PC-9 (cell line): ENCODE data around the gene COTL1. TPM values are rescaled to one million over a fixed set of nuclear protein-coding genes. Genes with fewer than 3 reads are reported as not detected.

Experiments used
- BruUV-seq: library from RNA; stranded (reverse); fragments of 400-500 nt; replicated peaks from 2 replicates; lab custom pipeline; 2021; lab: Mats Ljungman, UMichigan
- CTCF ChIA-PET: fragments of 300-600 bp; sonication (Branson Sonifier 250); formaldehyde crosslinking; loops from one replicate; lab custom pipeline; 2022; ENCODE audit warnings: antibody characterized with exemption; lab: Charles Lee
- POLR2A ChIA-PET: fragments of 300-600 bp; sonication (Branson Sonifier 250); formaldehyde crosslinking; loops from one replicate; lab custom pipeline; 2022; ENCODE audit warnings: antibody characterized with exemption; ENCODE audit not compliant: unreplicated experiment; lab: Charles Lee
- DNase-seq, 2 experiments: peaks; one replicate each; pipeline versions ENCODE4 v3.0.0 to v3.0.0-alpha.2; 2015 to 2022; ENCODE audit warnings: mixed read lengths in 1 of 2
- H2AFZ ChIP-seq: fragments of 200-600 bp; sonication (generic); 2 replicates; pipeline ENCODE4 v1.8.1; 2017; ENCODE audit warnings: antibody characterized with exemption
- H3F3A ChIP-seq: fragments of 200-600 bp; sonication (generic); 2 replicates; pipeline ENCODE4 v1.8.1; 2017; ENCODE audit warnings: antibody characterized with exemption, mild to moderate bottlenecking, low read depth; ENCODE audit not compliant: insufficient read depth
- H3K27ac ChIP-seq: fragments of 200-600 bp; sonication (generic); 2 replicates; pipeline ENCODE4 v1.6.1; 2016; ENCODE audit warnings: mixed run types
- H3K27me3 ChIP-seq: fragments of 200-600 bp; sonication (generic); 2 replicates; pipeline ENCODE4 v1.6.1; 2016; ENCODE audit warnings: low read depth, mixed run types; ENCODE audit not compliant: insufficient read depth
- H3K36me3 ChIP-seq: fragments of 200-600 bp; sonication (generic); 2 replicates; pipeline ENCODE4 v1.6.1; 2016; ENCODE audit warnings: low read depth, mixed run types
- H3K4me1 ChIP-seq: fragments of 200-600 bp; sonication (generic); replicated peaks from 2 replicates; pipeline ENCODE4 v1.6.1; 2016; ENCODE audit warnings: mixed run types; ENCODE audit not compliant: insufficient read depth
- H3K4me2 ChIP-seq: fragments of 200-600 bp; sonication (generic); 2 replicates; pipeline ENCODE4 v1.6.1; 2017; ENCODE audit warnings: mixed run types
- H3K4me3 ChIP-seq: fragments of 200-600 bp; sonication (generic); 2 replicates; pipeline ENCODE4 v1.6.1; 2016; ENCODE audit warnings: mixed run types
- H3K79me2 ChIP-seq: fragments of 200-600 bp; sonication (generic); 2 replicates; pipeline ENCODE4 v1.6.1; 2017; ENCODE audit warnings: low read depth, mixed run types
- H3K9me2 ChIP-seq: fragments of 200-600 bp; sonication (generic); 2 replicates; pipeline ENCODE4 v1.8.1; 2017; ENCODE audit warnings: mild to moderate bottlenecking; ENCODE audit not compliant: insufficient read depth
- H3K9me3 ChIP-seq: fragments of 200-600 bp; sonication (generic); 2 replicates; pipeline ENCODE4 v1.8.1; 2016; ENCODE audit warnings: low read depth; ENCODE audit not compliant: insufficient read depth
- H4K20me1 ChIP-seq: fragments of 200-600 bp; sonication (generic); 2 replicates; pipeline ENCODE4 v1.8.1; 2017; ENCODE audit not compliant: insufficient read depth
- EZH2 ChIP-seq: fragments of 200-600 bp; sonication (generic); IDR thresholded peaks from 2 replicates; pipeline ENCODE4 v1.8.0; 2017; ENCODE audit warnings: antibody characterized with exemption, low read depth
- intact Hi-C: fragments of 100-400 bp; cut with micrococcal nuclease; formaldehyde crosslinking; loops from one replicate; pipeline ENCODE4 v1.10.0; 2022; ENCODE audit not compliant: unreplicated experiment
- total RNA-seq: library from RNA; stranded (reverse); gene quantifications from 2 replicates; pipeline ENCODE4 v1.2.3, GENCODE V29; 2021
- TF ChIP-seq, protein P1 (sequence below): fragments of 200-600 bp; sonication (generic); conservative IDR thresholded peaks from 2 replicates; pipeline ENCODE4 v1.6.1; 2017; ENCODE audit warnings: mixed run types, antibody characterized with exemption, mild to moderate bottlenecking, moderate library complexity

COTL1 gene
- total RNA-seq, 1 experiment from 2014 or later: 512 TPM

DNA sequence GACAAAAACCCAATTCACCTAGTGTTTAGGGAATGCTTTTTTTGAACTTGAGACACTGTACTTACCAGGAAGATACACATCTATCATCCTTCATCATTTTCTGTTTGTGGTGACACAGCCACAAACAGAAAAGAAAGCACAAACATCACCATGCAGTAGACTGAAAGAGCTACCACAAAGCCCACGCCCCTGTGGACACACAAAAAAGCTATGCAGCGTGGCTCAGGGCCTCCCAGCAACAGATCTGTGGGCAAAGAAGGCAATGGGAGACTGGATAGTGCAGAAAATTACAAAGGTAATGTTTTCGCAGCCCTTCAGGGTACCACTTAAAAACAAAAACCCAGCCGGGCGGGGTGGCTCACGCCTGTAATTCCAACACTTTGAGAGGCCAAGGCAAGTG is 9.6 kb downstream of the COTL1 start:
- H3K4me3 ChIP-seq: no peak overlapping the region
- intact Hi-C loops: no loop called here
- CTCF ChIA-PET: no interaction called here
- peaks cover 7% of the 10 kb centered on the region; the same call in 1 of the 2 replicates for H3K36me3 ChIP-seq
- TF ChIP-seq, protein P1, sequence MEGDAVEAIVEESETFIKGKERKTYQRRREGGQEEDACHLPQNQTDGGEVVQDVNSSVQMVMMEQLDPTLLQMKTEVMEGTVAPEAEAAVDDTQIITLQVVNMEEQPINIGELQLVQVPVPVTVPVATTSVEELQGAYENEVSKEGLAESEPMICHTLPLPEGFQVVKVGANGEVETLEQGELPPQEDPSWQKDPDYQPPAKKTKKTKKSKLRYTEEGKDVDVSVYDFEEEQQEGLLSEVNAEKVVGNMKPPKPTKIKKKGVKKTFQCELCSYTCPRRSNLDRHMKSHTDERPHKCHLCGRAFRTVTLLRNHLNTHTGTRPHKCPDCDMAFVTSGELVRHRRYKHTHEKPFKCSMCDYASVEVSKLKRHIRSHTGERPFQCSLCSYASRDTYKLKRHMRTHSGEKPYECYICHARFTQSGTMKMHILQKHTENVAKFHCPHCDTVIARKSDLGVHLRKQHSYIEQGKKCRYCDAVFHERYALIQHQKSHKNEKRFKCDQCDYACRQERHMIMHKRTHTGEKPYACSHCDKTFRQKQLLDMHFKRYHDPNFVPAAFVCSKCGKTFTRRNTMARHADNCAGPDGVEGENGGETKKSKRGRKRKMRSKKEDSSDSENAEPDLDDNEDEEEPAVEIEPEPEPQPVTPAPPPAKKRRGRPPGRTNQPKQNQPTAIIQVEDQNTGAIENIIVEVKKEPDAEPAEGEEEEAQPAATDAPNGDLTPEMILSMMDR: no peak
- H3K79me2 ChIP-seq: peaks cover 95% of the 10 kb centered on the region
- POLR2A ChIA-PET: interaction anchor here (0.7 kb wide), 1 partner anchor 25 kb away, joined by 7 read pairs; no protein-coding TSS in a partner anchor
- H3K9me2 ChIP-seq: no peaks in the 10 kb centered on the region
- peaks cover under 1% of the 10 kb centered on the region; the same call in 1 of the 2 replicates for H3K4me1 ChIP-seq
- H3K27ac ChIP-seq: no peak overlapping the region
- no peak overlapping the region for H3K4me2 ChIP-seq
- no peak overlapping the region for H2AFZ ChIP-seq
- BruUV-seq: no TSS peak
- H3F3A ChIP-seq: peaks cover 39% of the 10 kb centered on the region; the same call in 1 of the 2 replicates
- DNase-seq: no peak
- no peaks in the 10 kb centered on the region for H3K27me3 ChIP-seq
- no peaks in the 10 kb centered on the region for H3K9me3 ChIP-seq
- H4K20me1 ChIP-seq: peaks cover 93% of the 10 kb centered on the region

DNA sequence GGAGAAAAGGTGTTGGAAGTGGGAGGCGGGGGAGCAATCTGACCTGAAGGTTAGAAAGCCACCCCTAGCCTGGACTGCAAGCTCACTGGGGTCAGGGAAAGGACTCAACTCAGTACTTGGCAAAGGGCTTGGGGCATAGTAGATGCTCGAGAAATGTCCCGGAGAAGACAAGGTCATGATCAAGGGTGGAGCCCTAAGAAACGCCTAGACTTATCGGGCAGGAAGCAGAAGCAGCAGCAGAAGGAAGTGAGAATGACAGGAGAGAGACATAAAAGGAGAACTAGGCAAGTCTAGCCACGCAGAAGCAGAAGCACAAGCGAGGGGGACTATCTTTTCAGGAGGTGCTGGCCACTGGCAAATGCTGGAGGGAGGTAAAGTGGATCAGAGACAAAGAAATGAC is 10.2 kb downstream of the COTL1 start:
- Histone ChIP-seq H4K20me1 (peaks cover 94% of the 10 kb centered on the region), H3K4me3 (no peak overlapping the region), H3K27me3 (no peaks in the 10 kb centered on the region), H3K9me3 (no peaks in the 10 kb centered on the region), H3F3A (peaks cover 44% of the 10 kb centered on the region; the same call in 1 of the 2 replicates), H2AFZ (no peak overlapping the region), H3K27ac (no peak overlapping the region), H3K4me2 (no peak overlapping the region), H3K9me2 (no peaks in the 10 kb centered on the region), H3K4me1 (peaks cover 7% of the 10 kb centered on the region; the same call in 1 of the 2 replicates), H3K79me2 (peaks cover 95% of the 10 kb centered on the region), H3K36me3 (peaks cover 7% of the 10 kb centered on the region)
- intact Hi-C loops: no loop called here
- no TSS peak for BruUV-seq
- TF ChIP-seq EZH2: no peak
- no peak for DNase-seq
- CTCF ChIA-PET: no interaction called here
- POLR2A ChIA-PET: no interaction called here

DNA sequence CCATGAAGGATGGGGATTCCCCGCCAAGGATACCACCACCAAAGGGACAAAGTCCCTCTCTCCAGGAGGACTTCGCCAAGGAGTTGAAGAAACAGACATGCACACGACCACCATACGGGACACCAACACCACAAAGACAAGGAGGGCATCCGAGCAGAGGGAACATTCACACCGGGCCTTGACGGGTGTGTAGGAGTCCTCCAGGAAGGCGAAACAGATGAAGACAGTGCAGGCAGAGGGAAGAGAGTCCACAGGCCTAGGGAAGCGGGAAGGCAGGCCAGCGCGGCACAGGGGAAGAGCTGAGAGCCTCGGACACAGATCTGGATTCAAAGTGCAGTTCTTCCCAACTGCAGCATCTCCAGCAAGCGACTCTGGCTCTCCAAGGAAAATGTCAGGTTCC is 10.8 kb downstream of the COTL1 start:
- ChIA-PET CTCF (no interaction called here), POLR2A (no interaction called here)
- H3K79me2 ChIP-seq: peaks cover 95% of the 10 kb centered on the region
- peaks cover 94% of the 10 kb centered on the region for H4K20me1 ChIP-seq
- H3K9me3 ChIP-seq: no peaks in the 10 kb centered on the region
- TF ChIP-seq EZH2: no peak
- TF ChIP-seq, protein P1: no peak
- peaks cover 48% of the 10 kb centered on the region; the same call in 1 of the 2 replicates for H3F3A ChIP-seq
- no peak overlapping the region for H2AFZ ChIP-seq
- BruUV-seq: no TSS peak
- H3K4me2 ChIP-seq: no peak overlapping the region
- H3K9me2 ChIP-seq: no peaks in the 10 kb centered on the region
- intact Hi-C loops: no loop called here
- H3K36me3 ChIP-seq: peaks cover 7% of the 10 kb centered on the region
- no peaks in the 10 kb centered on the region for H3K27me3 ChIP-seq
- no peak overlapping the region for H3K4me3 ChIP-seq
- no peak for DNase-seq
- peaks cover 13% of the 10 kb centered on the region; the same call in 1 of the 2 replicates for H3K4me1 ChIP-seq
- no peak overlapping the region for H3K27ac ChIP-seq
